Keratinocyte (primary cell): Measurements from ENCODE around the gene RNF8. TPM values are rescaled to one million over a fixed set of nuclear protein-coding genes. Genes with fewer than 3 reads are reported as not detected.
"Not testable (repeated sequence)": the region's sequence is repeated elsewhere in the genome, so short reads cannot be mapped to it uniquely, and the experiment has no call there.

Experiments
- DNase-seq: peaks from one replicate; pipeline ENCODE4 v3.0.0-alpha.2; 2011; ENCODE audit warnings: low read depth, missing footprints, low spot score
- FAIRE-seq: peaks from 2 replicates; lab custom pipeline; 2011; peaks lifted over from hg19 to GRCh38; lab: Jason Lieb, UNC
- H2AFZ ChIP-seq: 2 replicates; pipeline ENCODE4 v1.6.0; 2012; ENCODE audit warnings: low read length, control low read depth, inconsistent platforms; ENCODE audit not compliant: control insufficient read depth
- H3K27ac ChIP-seq: 2 replicates; pipeline ENCODE4 v1.5.1; 2011; ENCODE audit warnings: low read length; ENCODE audit not compliant: control insufficient read depth, insufficient read depth
- H3K27me3 ChIP-seq: 3 replicates; pipeline ENCODE4 v1.6.0; 2011; ENCODE audit warnings: low read length; ENCODE audit not compliant: control insufficient read depth, insufficient read depth; ENCODE audit errors: extremely low read depth
- H3K36me3 ChIP-seq, 2 experiments: 2 replicates in 1 of 2; 3 replicates in 1 of 2; pipeline ENCODE4 v1.5.1; 2011; ENCODE audit warnings: low read length in 2 of 2, mild to moderate bottlenecking in 1 of 2; ENCODE audit not compliant: control insufficient read depth in 2 of 2, insufficient read depth in 2 of 2; ENCODE audit errors: extremely low read depth in 1 of 2
- H3K4me1 ChIP-seq: 3 replicates; pipeline ENCODE4 v1.5.1; 2011; ENCODE audit warnings: low read length; ENCODE audit not compliant: control insufficient read depth, insufficient read depth; ENCODE audit errors: extremely low read depth
- H3K4me2 ChIP-seq: 3 replicates; pipeline ENCODE4 v1.6.0; 2011; ENCODE audit warnings: low read depth, low read length; ENCODE audit not compliant: control insufficient read depth, insufficient read depth; ENCODE audit errors: extremely low read depth
- H3K4me3 ChIP-seq, 3 experiments: fragments of 200-600 bp in 1 of 3; sonication (generic) in 1 of 3; 2 replicates in 2 of 3; 3 replicates in 1 of 3; pipeline ENCODE4 v1.5.1; 2011 to 2016; ENCODE audit warnings: low read length in 3 of 3, mild to moderate bottlenecking in 3 of 3, control low read depth in 2 of 3, inconsistent platforms in 1 of 3, low read depth in 1 of 3, mixed read lengths in 1 of 3, mixed run types in 1 of 3, moderate library complexity in 1 of 3; ENCODE audit not compliant: control insufficient read depth in 2 of 3, insufficient read depth in 2 of 3; ENCODE audit errors: extremely low read depth in 1 of 3
- H3K79me2 ChIP-seq: 2 replicates; pipeline ENCODE4 v1.6.0; 2012; ENCODE audit warnings: low read length; ENCODE audit not compliant: control insufficient read depth, insufficient read depth
- H3K9ac ChIP-seq: 3 replicates; pipeline ENCODE4 v1.6.0; 2011; ENCODE audit warnings: low read length; ENCODE audit not compliant: control insufficient read depth, insufficient read depth; ENCODE audit errors: extremely low read depth
- H3K9me1 ChIP-seq: 3 replicates; pipeline ENCODE4 v1.6.0; 2011; ENCODE audit warnings: low read length; ENCODE audit not compliant: control insufficient read depth, insufficient read depth; ENCODE audit errors: extremely low read depth
- H3K9me3 ChIP-seq: 2 replicates; pipeline ENCODE4 v1.5.1; 2012; ENCODE audit warnings: low read depth, low read length; ENCODE audit not compliant: control insufficient read depth
- H4K20me1 ChIP-seq: 3 replicates; pipeline ENCODE4 v1.6.0; 2011; ENCODE audit warnings: low read length; ENCODE audit not compliant: control insufficient read depth, insufficient read depth; ENCODE audit errors: extremely low read depth
- CTCF ChIP-seq, 3 experiments: IDR thresholded peaks in 1 of 3; conservative IDR thresholded peaks in 1 of 3; optimal IDR thresholded peaks in 1 of 3; 2 replicates in 2 of 3; 3 replicates in 1 of 3; pipeline versions ENCODE3 to v1.5.1; 2011; ENCODE audit warnings: low read length in 3 of 3, mild to moderate bottlenecking in 3 of 3, moderate library complexity in 2 of 3, control low read depth in 1 of 3, inconsistent platforms in 1 of 3; ENCODE audit not compliant: insufficient read depth in 2 of 3; ENCODE audit errors: extremely low read depth in 1 of 3
- EZH2 ChIP-seq: IDR thresholded peaks from one replicate; pipeline ENCODE4 v1.6.1; 2012; ENCODE audit warnings: inconsistent platforms, mild to moderate bottlenecking, low read length, moderate library complexity
- dilution Hi-C: fragments of 300-500 bp; cut with MboI; formaldehyde crosslinking; loops from one replicate; pipeline ENCODE4 v1.7.0; 2020; ENCODE audit warnings: low sequenced_read_pairs; ENCODE audit not compliant: extremely low pct_ligation_motif_present
- polyA plus RNA-seq, 5 experiments: library from polyadenylated mRNA; depleted of rRNA in 3 of 5; stranded (reverse) in 3 of 5; stranded (forward) in 1 of 5; unstranded in 1 of 5; fragments of >200 nt; gene quantifications; 1 replicate in 1 of 5; 2 replicates in 3 of 5; 3 replicates in 1 of 5; pipeline versions ENCODE4 v1.2.1 to v1.2.3, GENCODE V29; 2011 to 2012; ENCODE audit warnings: missing spikeins in 2 of 5, low read depth in 1 of 5, low replicate concordance in 1 of 5

Gene RNF8
- polyA plus RNA-seq, 1 donor (not counting 4 experiments of a cell fraction or from before 2014, with no cell fraction given), result 34.5 TPM

- Histone ChIP-seq H3K9me1 (no peaks in the 10 kb centered on the region), H3K4me2 (no peak overlapping the region), H3K36me3 (no peaks in the 10 kb centered on the region), H3K27me3 (no peaks in the 10 kb centered on the region), H3K79me2 (no peaks in the 10 kb centered on the region), H3K9me3 (no peaks in the 10 kb centered on the region), H3K27ac (no peak overlapping the region), H3K4me1 (no peaks in the 10 kb centered on the region), H3K4me3 (no peak overlapping the region), H2AFZ (no peak overlapping the region), H4K20me1 (no peaks in the 10 kb centered on the region), H3K9ac (no peak overlapping the region)
- FAIRE-seq, result no peak
- DNase-seq, result no peak
- dilution Hi-C loops, result no loop called here
- no peak for TF ChIP-seq CTCF (optimal IDR thresholded peaks at IDR 0.05 in 1 of 3, IDR thresholded peaks at IDR 0.05 in 1 of 3, conservative IDR thresholded peaks at IDR 0.05 in 1 of 3; ENCODE audit: extremely low read depth in 1 of 3, insufficient read depth in 2 of 3, low read length in 3 of 3)
- TF ChIP-seq EZH2, result no peak
Measured at GRCh38 chr6:37399131-37399530, 45.3 kb downstream of the RNF8 start.

- Histone ChIP-seq H3K4me2 (no peak overlapping the region), H3K79me2 (no peaks in the 10 kb centered on the region), H3K36me3 (no peaks in the 10 kb centered on the region), H2AFZ (no peak overlapping the region), H3K27me3 (no peaks in the 10 kb centered on the region), H3K9me1 (no peaks in the 10 kb centered on the region), H3K27ac (no peak overlapping the region), H4K20me1 (no peaks in the 10 kb centered on the region), H3K4me3 (no peak overlapping the region), H3K9ac (no peak overlapping the region), H3K9me3 (no peaks in the 10 kb centered on the region), H3K4me1 (no peaks in the 10 kb centered on the region)
- DNase-seq, result no peak
- dilution Hi-C loops, result no loop called here
- TF ChIP-seq CTCF (optimal IDR thresholded peaks at IDR 0.05 in 1 of 3, IDR thresholded peaks at IDR 0.05 in 1 of 3, conservative IDR thresholded peaks at IDR 0.05 in 1 of 3; ENCODE audit: extremely low read depth in 1 of 3, insufficient read depth in 2 of 3, low read length in 3 of 3) (no peak), EZH2 (no peak)
- no peak for FAIRE-seq
Measured at GRCh38 chr6:37399795-37400490, 46.2 kb downstream of the RNF8 start.

- DNase-seq, H3K4me1 ChIP-seq: not testable (repeated sequence)
Measured at GRCh38 chr6:37401658-37402057, 47.9 kb downstream of the RNF8 start.

More at GRCh38 chr6:37401658-37402057, 47.9 kb downstream of the RNF8 start:
- H3K27me3 ChIP-seq, H3K9ac ChIP-seq, H3K9me1 ChIP-seq, dilution Hi-C loops, FAIRE-seq, H4K20me1 ChIP-seq, H3K4me2 ChIP-seq, H3K79me2 ChIP-seq, H3K4me3 ChIP-seq, H3K9me3 ChIP-seq, H3K36me3 ChIP-seq, H2AFZ ChIP-seq, H3K27ac ChIP-seq: not testable (repeated sequence)
